ENCODE data around the gene PCSK6.

Gene PCSK6

GRCh38 chr15:101308604-101309435 lies 180.7 kb downstream of the PCSK6 start:
- no peak overlapping the region for H3K4me3 ChIP-seq (ENCODE audit: low read length)

GRCh38 chr15:101307897-101308603 lies 181.5 kb downstream of the PCSK6 start:
- H3K27me3 ChIP-seq (replicated peaks; ENCODE audit: control insufficient read depth, insufficient read depth, low read length), result peaks cover 30% of the 10 kb centered on the region
- no peak overlapping the region for H3K4me3 ChIP-seq (ENCODE audit: low read length)
- H3K4me1 ChIP-seq (ENCODE audit: control insufficient read depth, insufficient read depth, low read length), result no peaks in the 10 kb centered on the region
- H3K9me3 ChIP-seq (ENCODE audit: control insufficient read depth, low read length), result no peaks in the 10 kb centered on the region
- DNase-seq (ENCODE audit: low read depth), result no peak
- H3K36me3 ChIP-seq (ENCODE audit: control insufficient read depth, insufficient read depth, low read length, severe bottlenecking), result no peaks in the 10 kb centered on the region
- H3K9ac ChIP-seq (ENCODE audit: low read length), result no peak overlapping the region

More at GRCh38 chr15:101308604-101309435, 180.7 kb downstream of the PCSK6 start:
- Histone ChIP-seq H3K36me3 (ENCODE audit: control insufficient read depth, insufficient read depth, low read length, severe bottlenecking) (no peaks in the 10 kb centered on the region), H3K27me3 (replicated peaks; ENCODE audit: control insufficient read depth, insufficient read depth, low read length) (peaks cover 31% of the 10 kb centered on the region), H3K9ac (ENCODE audit: low read length) (no peak overlapping the region), H3K9me3 (ENCODE audit: control insufficient read depth, low read length) (no peaks in the 10 kb centered on the region), H3K4me1 (ENCODE audit: control insufficient read depth, insufficient read depth, low read length) (no peaks in the 10 kb centered on the region)
- no peak for DNase-seq (ENCODE audit: low read depth)

GRCh38 chr15:101307048-101307896 lies 182.2 kb downstream of the PCSK6 start:
- Histone ChIP-seq H3K4me3 (ENCODE audit: low read length) (no peak overlapping the region), H3K36me3 (ENCODE audit: control insufficient read depth, insufficient read depth, low read length, severe bottlenecking) (no peaks in the 10 kb centered on the region), H3K27me3 (replicated peaks; ENCODE audit: control insufficient read depth, insufficient read depth, low read length) (peaks cover 30% of the 10 kb centered on the region), H3K9ac (ENCODE audit: low read length) (no peak overlapping the region), H3K4me1 (ENCODE audit: control insufficient read depth, insufficient read depth, low read length) (no peaks in the 10 kb centered on the region), H3K9me3 (ENCODE audit: control insufficient read depth, low read length) (no peaks in the 10 kb centered on the region)
- no peak for DNase-seq (ENCODE audit: low read depth)

GRCh38 chr15:101306341-101307047 lies 183.0 kb downstream of the PCSK6 start:
- Histone ChIP-seq H3K4me1 (ENCODE audit: control insufficient read depth, insufficient read depth, low read length) (no peaks in the 10 kb centered on the region), H3K9ac (ENCODE audit: low read length) (no peak overlapping the region), H3K36me3 (ENCODE audit: control insufficient read depth, insufficient read depth, low read length, severe bottlenecking) (no peaks in the 10 kb centered on the region), H3K4me3 (ENCODE audit: low read length) (no peak overlapping the region), H3K9me3 (ENCODE audit: control insufficient read depth, low read length) (no peaks in the 10 kb centered on the region), H3K27me3 (replicated peaks; ENCODE audit: control insufficient read depth, insufficient read depth, low read length) (peaks cover 30% of the 10 kb centered on the region)
- no peak for DNase-seq (ENCODE audit: low read depth)

GRCh38 chr15:101305820-101306255 lies 183.7 kb downstream of the PCSK6 start:
- Histone ChIP-seq H3K9ac (ENCODE audit: low read length) (no peak overlapping the region), H3K27me3 (replicated peaks; ENCODE audit: control insufficient read depth, insufficient read depth, low read length) (peaks cover 30% of the 10 kb centered on the region)
- DNase-seq (ENCODE audit: low read depth), result no peak

GRCh38 chr15:101303408-101303807 lies 186.1 kb downstream of the PCSK6 start:
- Histone ChIP-seq H3K4me1 (ENCODE audit: control insufficient read depth, insufficient read depth, low read length) (peaks cover 4% of the 10 kb centered on the region), H3K27me3 (replicated peaks; ENCODE audit: control insufficient read depth, insufficient read depth, low read length) (peaks cover 17% of the 10 kb centered on the region), H3K36me3 (ENCODE audit: control insufficient read depth, insufficient read depth, low read length, severe bottlenecking) (no peaks in the 10 kb centered on the region), H3K9me3 (ENCODE audit: control insufficient read depth, low read length) (no peaks in the 10 kb centered on the region), H3K9ac (ENCODE audit: low read length) (no peak overlapping the region), H3K4me3 (ENCODE audit: low read length) (no peak overlapping the region)
- no peak for DNase-seq (ENCODE audit: low read depth)

More at GRCh38 chr15:101305820-101306255, 183.7 kb downstream of the PCSK6 start:
- H3K4me3 ChIP-seq (ENCODE audit: low read length), result no peak overlapping the region
- H3K4me1 ChIP-seq (ENCODE audit: control insufficient read depth, insufficient read depth, low read length), result no peaks in the 10 kb centered on the region
- no peaks in the 10 kb centered on the region for H3K9me3 ChIP-seq (ENCODE audit: control insufficient read depth, low read length)
- no peaks in the 10 kb centered on the region for H3K36me3 ChIP-seq (ENCODE audit: control insufficient read depth, insufficient read depth, low read length, severe bottlenecking)

- Histone ChIP-seq H3K9ac (ENCODE audit: low read length) (peak overlapping the region; percentile 97), H3K4me3 (ENCODE audit: low read length) (peak overlapping the region; percentile 96), H3K36me3 (ENCODE audit: control insufficient read depth, insufficient read depth, low read length, severe bottlenecking) (no peaks in the 10 kb centered on the region), H3K27me3 (replicated peaks; ENCODE audit: control insufficient read depth, insufficient read depth, low read length) (no peaks in the 10 kb centered on the region), H3K9me3 (ENCODE audit: control insufficient read depth, low read length) (no peaks in the 10 kb centered on the region), H3K4me1 (ENCODE audit: control insufficient read depth, insufficient read depth, low read length) (peaks cover 27% of the 10 kb centered on the region)
- DNase-seq (ENCODE audit: low read depth), result peak; percentile 50
Measured at GRCh38 chr15:101296418-101297405, 192.8 kb downstream of the PCSK6 start.

- Histone ChIP-seq H3K9ac (ENCODE audit: low read length) (peak overlapping the region; percentile 97), H3K27me3 (replicated peaks; ENCODE audit: control insufficient read depth, insufficient read depth, low read length) (no peaks in the 10 kb centered on the region), H3K4me1 (ENCODE audit: control insufficient read depth, insufficient read depth, low read length) (peaks cover 26% of the 10 kb centered on the region), H3K36me3 (ENCODE audit: control insufficient read depth, insufficient read depth, low read length, severe bottlenecking) (no peaks in the 10 kb centered on the region), H3K9me3 (ENCODE audit: control insufficient read depth, low read length) (no peaks in the 10 kb centered on the region), H3K4me3 (ENCODE audit: low read length) (peak overlapping the region; percentile 96)
- DNase-seq (ENCODE audit: low read depth), result peak; percentile 59
Measured at GRCh38 chr15:101295607-101296161, 193.8 kb downstream of the PCSK6 start.

- peaks cover 5% of the 10 kb centered on the region for H3K36me3 ChIP-seq (ENCODE audit: control insufficient read depth, insufficient read depth, low read length, severe bottlenecking)
- no peaks in the 10 kb centered on the region for H3K27me3 ChIP-seq (replicated peaks; ENCODE audit: control insufficient read depth, insufficient read depth, low read length)
Measured at GRCh38 chr15:101294731-101295606, 194.5 kb downstream of the PCSK6 start, which contains the start of gene SNRPA1. Gene SNRPA1, minus strand, starts transcription at chr15:101295248. Its CDS starts 70 bp downstream, at chr15:101295178.

More at GRCh38 chr15:101294731-101295606, 194.5 kb downstream of the PCSK6 start, which contains the start of gene SNRPA1:
- Histone ChIP-seq H3K9me3 (ENCODE audit: control insufficient read depth, low read length) (no peaks in the 10 kb centered on the region), H3K4me1 (ENCODE audit: control insufficient read depth, insufficient read depth, low read length) (peaks cover 23% of the 10 kb centered on the region), H3K9ac (ENCODE audit: low read length) (peak within 1 kb of the TSS; percentile 97), H3K4me3 (ENCODE audit: low read length) (peak within 1 kb of the TSS; percentile 96)
- DNase-seq (ENCODE audit: low read depth), result peak; percentile 99
